DND-41 (cell line): ENCODE results near the gene FLVCR2.

ENCODE experiments used
- ATAC-seq: fragments of 200-7000 bp; cut with Tn5 transposase; 3 replicates; pipeline ENCODE4 v1.9.1; 2021; ENCODE audit warnings: low read depth; ENCODE audit not compliant: insufficient read depth
- DNase-seq: peaks from one replicate; pipeline ENCODE4 v3.0.0-alpha.2; 2020
- H2AFZ ChIP-seq: 2 replicates; pipeline ENCODE4 v1.6.0; 2012; ENCODE audit warnings: low read depth, low read length
- H3K27ac ChIP-seq: 2 replicates; pipeline ENCODE4 v1.5.1; 2012; ENCODE audit warnings: low read length, inconsistent platforms
- H3K27me3 ChIP-seq: fragments of 200-600 bp; sonication (generic); 2 replicates; pipeline ENCODE4 v1.6.0; 2012; ENCODE audit warnings: low read length, mild to moderate bottlenecking, inconsistent platforms; ENCODE audit not compliant: insufficient read depth, poor library complexity
- H3K36me3 ChIP-seq: 2 replicates; pipeline ENCODE4 v1.5.1; 2012; ENCODE audit warnings: low read length, inconsistent platforms; ENCODE audit not compliant: insufficient read depth
- H3K4me1 ChIP-seq: 2 replicates; pipeline ENCODE4 v1.5.1; 2012; ENCODE audit warnings: mild to moderate bottlenecking, low read length; ENCODE audit not compliant: insufficient read depth
- H3K4me2 ChIP-seq: 2 replicates; pipeline ENCODE4 v1.6.0; 2012; ENCODE audit warnings: mild to moderate bottlenecking, moderate library complexity, low read length, inconsistent platforms; ENCODE audit not compliant: insufficient read depth
- H3K4me3 ChIP-seq, 2 experiments: fragments of 200-600 bp in 1 of 2; shearing (Covaris generic) in 1 of 2; 2 replicates each; pipeline ENCODE4 v1.5.1; 2012 to 2016; ENCODE audit warnings: inconsistent platforms in 2 of 2, low read length in 2 of 2, mild to moderate bottlenecking in 2 of 2, low read depth in 1 of 2, moderate library complexity in 1 of 2
- H3K79me2 ChIP-seq: 2 replicates; pipeline ENCODE4 v1.6.0; 2012; ENCODE audit warnings: low read length, inconsistent platforms; ENCODE audit not compliant: insufficient read depth
- H3K9ac ChIP-seq: 2 replicates; pipeline ENCODE4 v1.6.0; 2012; ENCODE audit warnings: low read depth, mild to moderate bottlenecking, inconsistent platforms, low read length, moderate library complexity
- H3K9me3 ChIP-seq: 2 replicates; pipeline ENCODE4 v1.5.1; 2012; ENCODE audit warnings: low read length, moderate library complexity, mild to moderate bottlenecking, inconsistent platforms; ENCODE audit not compliant: insufficient read depth, severe bottlenecking
- H4K20me1 ChIP-seq: 2 replicates; pipeline ENCODE4 v1.6.0; 2012; ENCODE audit warnings: low read length; ENCODE audit not compliant: insufficient read depth
- CTCF ChIP-seq: IDR thresholded peaks from 2 replicates; pipeline ENCODE4 v1.5.1; 2012; ENCODE audit warnings: borderline replicate concordance, low read length, moderate library complexity, mild to moderate bottlenecking; ENCODE audit not compliant: poor library complexity, severe bottlenecking; ENCODE audit errors: extremely low read depth
- EZH2 ChIP-seq: IDR thresholded peaks from 3 replicates; pipeline ENCODE4 v1.6.1; 2012; ENCODE audit warnings: borderline replicate concordance, low read depth, mild to moderate bottlenecking, moderate library complexity, low read length, inconsistent platforms; ENCODE audit not compliant: severe bottlenecking

FLVCR2 gene

GRCh38 chr14:75649337-75649736, 70.9 kb downstream of the FLVCR2 start:
- Histone ChIP-seq H3K9ac (no peak overlapping the region), H3K27ac (no peak overlapping the region), H3K36me3 (peaks cover 55% of the 10 kb centered on the region), H3K4me2 (no peak overlapping the region), H3K4me1 (no peaks in the 10 kb centered on the region), H3K9me3 (no peaks in the 10 kb centered on the region), H3K4me3 (no peak overlapping the region), H4K20me1 (no peaks in the 10 kb centered on the region), H3K27me3 (no peaks in the 10 kb centered on the region), H2AFZ (no peak overlapping the region), H3K79me2 (no peaks in the 10 kb centered on the region)
- no peak for TF ChIP-seq EZH2
- no peak for TF ChIP-seq CTCF
- DNase-seq (no peak), ATAC-seq (no peak)

- no peaks in the 10 kb centered on the region for H3K4me1 ChIP-seq
- DNase-seq (no peak), ATAC-seq (no peak)
- no peaks in the 10 kb centered on the region for H3K79me2 ChIP-seq
- peaks cover 59% of the 10 kb centered on the region for H3K36me3 ChIP-seq
- no peaks in the 10 kb centered on the region for H4K20me1 ChIP-seq
- no peaks in the 10 kb centered on the region for H3K27me3 ChIP-seq
- no peak overlapping the region for H3K9ac ChIP-seq
- TF ChIP-seq CTCF (no peak), EZH2 (no peak)
- H3K4me2 ChIP-seq, result no peak overlapping the region
- H3K9me3 ChIP-seq, result no peaks in the 10 kb centered on the region
- H2AFZ ChIP-seq, result no peak overlapping the region
- no peak overlapping the region for H3K27ac ChIP-seq
- no peak overlapping the region for H3K4me3 ChIP-seq
Observed at GRCh38 chr14:75649773-75650172, 71.4 kb downstream of the FLVCR2 start.

GRCh38 chr14:75650253-75651058, 72.0 kb downstream of the FLVCR2 start:
- Histone ChIP-seq H3K4me2 (no peak overlapping the region), H3K4me1 (no peaks in the 10 kb centered on the region), H3K9me3 (no peaks in the 10 kb centered on the region), H3K36me3 (peaks cover 66% of the 10 kb centered on the region), H3K4me3 (no peak overlapping the region), H3K27me3 (no peaks in the 10 kb centered on the region), H4K20me1 (no peaks in the 10 kb centered on the region), H3K79me2 (no peaks in the 10 kb centered on the region), H3K27ac (no peak overlapping the region), H2AFZ (no peak overlapping the region), H3K9ac (no peak overlapping the region)
- TF ChIP-seq CTCF (no peak), EZH2 (no peak)
- DNase-seq, result no peak
- no peak for ATAC-seq
